ENCODE results near the gene CYB5R4.
A peak's percentile ranks its signal among the peaks of the same experiment; 100 is the strongest.

Gene CYB5R4, protein sequence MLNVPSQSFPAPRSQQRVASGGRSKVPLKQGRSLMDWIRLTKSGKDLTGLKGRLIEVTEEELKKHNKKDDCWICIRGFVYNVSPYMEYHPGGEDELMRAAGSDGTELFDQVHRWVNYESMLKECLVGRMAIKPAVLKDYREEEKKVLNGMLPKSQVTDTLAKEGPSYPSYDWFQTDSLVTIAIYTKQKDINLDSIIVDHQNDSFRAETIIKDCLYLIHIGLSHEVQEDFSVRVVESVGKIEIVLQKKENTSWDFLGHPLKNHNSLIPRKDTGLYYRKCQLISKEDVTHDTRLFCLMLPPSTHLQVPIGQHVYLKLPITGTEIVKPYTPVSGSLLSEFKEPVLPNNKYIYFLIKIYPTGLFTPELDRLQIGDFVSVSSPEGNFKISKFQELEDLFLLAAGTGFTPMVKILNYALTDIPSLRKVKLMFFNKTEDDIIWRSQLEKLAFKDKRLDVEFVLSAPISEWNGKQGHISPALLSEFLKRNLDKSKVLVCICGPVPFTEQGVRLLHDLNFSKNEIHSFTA

DNA sequence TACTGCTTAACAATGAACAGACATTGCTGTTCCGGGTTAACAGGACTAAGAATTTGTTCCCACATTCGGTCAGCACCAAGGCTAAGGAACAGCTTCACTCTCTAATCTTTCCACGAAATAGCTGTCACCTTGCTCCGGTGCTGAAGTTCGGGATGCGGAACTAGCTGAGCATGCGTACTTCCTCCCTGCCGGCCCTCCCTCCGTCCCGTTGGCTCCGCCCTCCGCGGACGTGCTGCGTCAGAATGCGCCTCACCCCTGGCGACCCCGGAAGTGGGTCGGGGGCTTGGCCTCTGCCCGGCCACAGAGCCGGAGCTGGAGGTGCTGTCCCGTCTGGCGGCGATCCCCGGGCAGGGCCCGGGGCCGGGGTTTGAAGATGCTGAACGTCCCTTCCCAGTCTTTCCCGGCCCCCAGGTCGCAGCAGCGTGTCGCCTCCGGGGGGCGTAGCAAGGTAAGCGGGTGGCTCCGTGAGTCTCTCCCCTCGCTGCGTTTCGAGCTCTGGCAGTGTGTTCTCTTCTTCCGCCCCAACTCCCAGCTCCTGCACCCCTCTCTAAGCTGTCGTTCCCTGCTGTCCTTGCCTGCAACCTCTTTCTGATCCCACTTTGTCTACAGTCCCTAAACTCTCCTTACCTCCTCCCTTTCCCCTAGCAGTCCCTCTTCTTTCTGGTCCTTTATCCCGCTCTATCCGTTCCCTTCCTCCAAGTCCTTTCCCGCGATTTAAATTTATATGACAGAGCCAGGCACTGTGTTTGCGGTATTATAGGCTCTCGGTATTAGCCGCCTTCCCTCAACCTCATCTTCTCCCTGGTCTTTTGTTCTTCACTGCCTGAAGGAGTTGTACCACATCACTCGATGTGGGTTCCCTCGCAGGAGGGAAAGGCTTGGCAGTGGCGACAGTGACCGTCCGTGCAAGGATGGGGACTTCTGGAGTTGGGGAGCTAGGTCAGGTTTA, at the start of gene CYB5R4:
TSS of gene CYB5R4 (plus strand) at position 280 of the 949 bp plus-strand sequence. CDS start at position 374, 94 bp downstream.
- peak; percentile 94 for DNase-seq

DNA sequence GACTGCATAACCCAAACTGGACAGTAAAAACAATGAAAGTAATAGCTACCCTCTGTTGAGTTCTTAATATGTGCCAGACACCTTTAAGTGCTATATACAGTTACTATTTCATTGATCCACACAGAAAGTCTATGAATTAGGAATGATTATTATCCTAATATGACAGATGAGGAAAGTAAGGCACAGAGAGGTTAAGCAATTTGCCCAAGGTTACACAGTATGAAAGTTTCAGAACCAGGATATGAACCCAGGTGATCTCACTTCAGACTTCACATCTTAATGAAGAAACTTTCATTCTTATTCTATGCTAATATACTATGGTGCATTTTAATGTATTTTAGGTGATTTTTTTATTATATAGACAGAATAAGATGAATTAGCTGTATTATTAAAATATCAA, 46.9 kb upstream of the CYB5R4 start:
- DNase-seq = no peak

DNA sequence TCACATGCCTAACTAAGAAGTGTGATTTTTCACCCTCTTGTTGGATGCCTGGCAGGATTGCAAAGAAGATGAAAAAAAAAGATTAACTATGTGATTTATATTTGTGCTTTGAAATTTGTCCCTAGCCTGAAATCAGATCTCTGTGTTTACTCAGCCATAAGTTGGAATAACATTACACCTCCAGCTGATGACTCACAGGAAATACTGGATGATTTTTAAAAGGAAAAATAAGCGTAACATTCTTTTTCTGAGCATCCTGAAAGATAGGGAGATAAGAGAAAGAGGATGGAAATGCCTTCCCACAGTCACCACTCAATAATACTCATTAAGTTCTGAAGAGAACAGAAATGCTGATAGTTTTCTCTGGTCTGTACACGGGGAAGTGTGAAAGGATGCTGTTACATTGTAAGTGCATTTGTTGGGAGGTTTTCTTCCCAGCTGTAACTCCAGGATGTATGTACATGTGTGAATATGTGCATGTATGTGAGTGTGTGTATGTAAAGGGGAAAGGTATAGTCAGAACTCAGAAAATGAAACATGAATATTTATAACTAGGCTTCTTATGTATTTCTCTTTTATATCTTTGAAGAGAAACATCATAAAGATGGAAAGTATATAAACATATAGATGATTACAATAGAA, 43.7 kb upstream of the CYB5R4 start:
- no peak for DNase-seq

DNA sequence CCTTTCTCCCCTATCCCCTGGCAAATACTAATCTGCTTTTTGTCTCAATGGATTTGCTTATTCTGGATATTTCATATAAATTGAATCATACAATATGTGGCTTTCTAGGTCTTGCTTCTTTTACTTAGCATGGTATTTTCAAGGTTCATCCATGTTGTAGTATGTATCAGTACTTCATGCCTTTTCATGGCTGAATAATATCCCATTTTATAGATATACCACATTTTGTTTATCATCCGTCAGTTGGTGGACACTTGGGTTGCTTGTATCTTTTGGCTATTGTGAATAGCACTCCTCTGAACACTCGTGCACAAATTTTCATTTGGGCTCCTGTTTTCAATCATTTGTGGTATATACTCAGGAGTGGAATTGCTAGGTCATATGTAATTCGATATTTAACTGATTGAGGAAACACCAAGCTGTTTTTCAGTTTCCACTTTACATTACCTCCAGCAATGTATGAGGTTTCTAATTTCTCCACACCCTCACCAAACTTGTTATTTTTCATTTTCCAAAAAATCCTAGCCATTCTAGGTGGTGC, 36.8 kb upstream of the CYB5R4 start:
- DNase-seq = no peak

DNA sequence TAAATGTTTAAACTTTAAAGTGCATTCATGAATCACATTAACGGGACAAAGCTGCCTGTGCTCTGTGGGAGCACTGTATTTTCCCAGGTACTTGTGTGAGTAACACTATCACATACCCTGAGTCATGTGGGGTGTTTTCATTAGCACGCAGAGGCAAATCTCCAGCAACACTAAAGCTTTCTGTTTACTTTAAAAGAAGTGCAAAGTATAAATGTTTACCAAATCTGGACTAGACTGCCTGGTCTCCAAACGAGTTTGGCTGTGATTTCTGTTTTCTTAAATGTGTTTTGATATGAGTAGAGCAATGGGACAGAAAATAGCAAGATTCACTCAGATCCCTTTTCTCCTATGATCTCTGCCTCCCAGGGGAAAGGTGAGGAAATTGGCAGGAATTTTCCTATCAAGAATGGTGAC, 35.1 kb upstream of the CYB5R4 start:
- no peak for DNase-seq

DNA sequence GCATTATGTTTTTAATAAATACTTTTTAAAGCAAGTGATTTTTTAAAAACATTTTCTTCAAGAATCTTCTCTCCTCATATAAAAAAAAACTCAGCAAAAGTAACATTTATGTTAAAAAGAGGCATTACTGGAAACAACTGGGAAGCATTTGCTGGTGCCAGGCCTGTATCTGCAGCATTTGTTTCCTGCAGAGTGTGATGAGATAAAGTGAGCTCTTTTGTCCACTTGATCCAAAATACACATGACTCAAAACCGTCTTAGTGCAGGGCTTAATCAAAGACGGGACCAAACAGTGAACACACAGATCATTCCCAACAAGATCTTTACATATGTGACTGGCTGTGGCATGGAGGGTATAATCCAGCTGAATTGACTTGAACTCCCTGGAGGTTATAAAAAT, 34.7 kb upstream of the CYB5R4 start:
- no peak for DNase-seq

DNA sequence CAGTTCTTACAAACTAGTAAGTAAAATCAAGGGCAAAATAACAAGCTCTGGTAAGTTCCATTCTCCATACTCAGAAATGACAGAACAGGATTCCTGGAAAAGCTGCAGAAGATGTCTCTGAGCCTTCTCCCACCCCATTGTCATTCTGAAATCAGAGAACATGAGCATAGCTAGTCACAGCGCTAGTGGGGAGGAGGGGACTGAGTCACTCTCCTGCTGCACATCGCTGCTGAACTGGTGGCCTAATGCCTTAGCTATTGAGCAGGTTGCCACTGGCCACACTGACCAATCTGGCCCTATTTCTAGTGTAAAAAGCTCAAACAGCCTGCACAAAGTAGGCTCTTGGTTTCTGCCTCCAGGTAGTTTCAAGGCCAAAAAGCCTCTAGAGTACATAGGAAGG, 32.4 kb upstream of the CYB5R4 start:
- DNase-seq = no peak

DNA sequence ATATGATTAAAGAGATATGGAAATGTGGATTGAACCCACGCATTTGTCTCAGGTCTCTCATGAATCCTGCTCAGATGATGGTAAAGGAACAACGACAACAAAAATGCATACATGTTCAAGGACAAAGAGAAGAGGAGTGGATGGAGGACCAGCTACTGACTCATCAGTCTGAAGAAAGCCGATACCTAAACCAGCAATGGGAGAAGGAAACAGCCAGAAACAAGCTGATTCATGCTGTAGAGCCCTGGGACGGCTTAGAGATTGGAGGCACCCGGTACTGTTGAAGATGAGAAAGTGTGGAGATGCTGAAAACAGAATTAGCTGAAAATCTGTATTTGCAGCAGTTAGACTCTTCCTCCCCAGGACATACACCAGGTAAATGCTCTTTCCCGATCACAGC, 20.8 kb upstream of the CYB5R4 start:
- no peak for DNase-seq

DNA sequence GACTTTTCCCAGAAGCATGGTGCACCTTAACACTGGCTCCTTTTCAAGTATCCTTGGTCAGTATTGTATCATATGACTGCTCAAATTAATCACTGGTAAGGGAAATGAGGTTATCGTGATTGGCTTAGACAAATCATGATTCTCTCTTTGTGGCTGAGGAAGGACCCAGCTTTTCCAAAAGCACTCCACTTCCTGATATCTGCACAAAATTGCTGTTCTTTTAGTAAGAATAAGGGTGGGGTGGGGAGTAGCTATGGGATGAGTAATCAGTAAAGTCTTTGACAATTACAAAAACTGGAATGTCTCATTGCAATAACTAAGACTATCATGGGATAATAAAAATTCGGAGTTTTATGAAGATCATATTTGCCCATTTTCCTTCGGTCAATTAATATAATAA, 15.3 kb upstream of the CYB5R4 start:
- DNase-seq = no peak

DNA sequence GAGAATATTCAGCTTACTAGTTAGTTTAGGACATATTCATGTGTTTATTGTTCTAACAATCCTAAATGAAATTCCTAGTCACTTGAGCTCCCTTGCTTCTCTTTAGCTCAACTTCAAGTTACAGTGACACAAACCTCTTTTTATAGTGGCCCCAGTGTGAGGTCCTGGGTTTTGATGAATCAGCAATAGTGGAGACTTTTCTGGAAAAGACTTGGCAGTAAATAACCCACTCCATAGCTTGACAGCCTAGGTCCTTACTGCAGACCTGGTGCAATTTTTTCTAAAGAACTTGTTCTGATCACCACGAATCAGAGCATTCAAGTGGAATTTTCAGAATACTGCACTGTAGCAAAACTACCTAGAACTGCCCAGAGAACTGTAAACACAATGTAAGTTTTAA, 13.2 kb upstream of the CYB5R4 start:
- no peak for DNase-seq

DNA sequence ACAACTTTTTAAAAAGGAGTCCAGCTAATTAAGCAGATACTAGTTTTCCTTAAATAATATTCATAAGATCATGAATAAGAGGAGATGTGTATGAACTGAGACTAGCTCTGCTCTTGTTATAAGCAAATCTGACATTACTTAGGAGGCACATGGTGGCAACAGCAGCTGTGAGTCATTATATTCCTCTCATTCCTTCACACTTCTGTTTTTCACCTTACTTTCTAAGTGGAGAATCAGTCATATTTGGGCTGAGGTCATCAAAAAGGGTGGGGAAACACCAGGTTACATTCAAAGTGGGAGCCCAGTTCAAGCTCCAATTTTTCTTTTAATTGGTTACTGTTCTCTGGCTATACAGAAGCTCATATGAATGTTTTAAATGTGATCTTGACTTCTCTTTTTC, 12.3 kb upstream of the CYB5R4 start:
- no peak for DNase-seq

DNA sequence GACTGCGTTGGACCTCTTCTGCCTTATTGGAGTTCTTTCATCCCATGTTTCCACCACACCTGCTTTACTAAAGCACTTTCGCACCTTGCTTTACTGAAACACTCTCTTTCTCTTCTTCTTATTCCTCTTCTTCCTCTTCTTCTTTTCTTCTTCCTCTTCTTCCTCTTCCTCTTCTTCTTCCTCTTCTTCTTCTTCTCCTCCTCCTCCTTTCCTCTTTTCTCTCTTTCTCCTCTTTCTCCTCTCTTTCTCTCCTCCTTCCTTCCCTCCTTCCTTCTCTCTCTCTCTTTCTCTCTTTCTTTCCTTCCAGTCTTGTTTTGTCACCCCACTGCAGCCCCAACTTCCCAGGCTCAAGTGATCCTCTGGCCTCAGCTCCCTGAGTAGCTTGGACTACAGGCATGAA, 10.4 kb upstream of the CYB5R4 start:
- no peak for DNase-seq

DNA sequence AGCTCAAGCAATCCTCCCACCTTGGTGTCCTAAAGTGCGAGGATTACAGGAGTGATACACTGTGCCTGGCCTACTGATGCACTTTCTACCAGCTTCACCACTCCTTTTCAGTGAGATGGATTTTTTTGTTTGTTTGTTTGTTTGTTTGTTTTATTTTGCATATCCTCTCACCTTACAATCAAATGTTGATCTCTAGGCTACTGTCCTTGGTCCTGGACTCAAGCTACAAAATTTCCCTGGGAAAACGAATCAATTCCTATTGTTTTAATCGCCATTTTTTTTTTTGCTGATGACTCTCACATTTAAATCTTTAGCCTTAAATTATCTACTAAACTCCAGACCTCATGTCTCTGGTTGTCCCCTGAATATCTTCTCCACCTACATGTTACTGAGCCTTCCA, 9.9 kb upstream of the CYB5R4 start:
- no peak for DNase-seq

DNA sequence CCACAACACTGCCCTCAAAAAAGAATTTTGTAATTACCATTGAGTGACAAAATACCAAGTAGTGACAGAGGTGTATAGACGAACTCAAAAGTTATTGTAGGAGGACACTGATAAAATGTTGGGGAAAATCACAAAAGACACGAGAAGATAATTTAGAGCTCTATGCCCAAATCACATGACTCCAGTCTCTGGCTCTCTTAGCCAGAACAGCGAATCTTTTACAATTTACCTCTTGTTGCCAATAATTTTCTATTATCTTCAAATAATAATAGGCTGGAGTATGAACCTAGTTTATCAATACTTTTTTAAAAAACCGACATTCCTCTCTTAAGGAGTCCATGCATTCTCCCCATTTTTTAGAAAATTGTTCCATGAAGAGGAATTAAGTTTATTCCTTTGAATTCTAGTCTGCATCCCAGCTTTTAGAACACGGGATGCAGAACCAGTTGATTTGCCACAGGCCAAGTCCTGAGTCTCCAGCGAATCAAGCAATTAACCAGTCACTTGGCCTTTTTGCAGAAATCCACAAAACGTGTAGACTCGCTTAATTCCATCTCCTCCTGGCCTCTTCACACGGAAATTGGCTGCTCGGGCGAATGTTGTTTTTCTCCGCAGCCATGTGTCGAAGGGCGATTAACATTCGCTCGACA, 6.8 kb upstream of the CYB5R4 start:
- DNase-seq = no peak

DNA sequence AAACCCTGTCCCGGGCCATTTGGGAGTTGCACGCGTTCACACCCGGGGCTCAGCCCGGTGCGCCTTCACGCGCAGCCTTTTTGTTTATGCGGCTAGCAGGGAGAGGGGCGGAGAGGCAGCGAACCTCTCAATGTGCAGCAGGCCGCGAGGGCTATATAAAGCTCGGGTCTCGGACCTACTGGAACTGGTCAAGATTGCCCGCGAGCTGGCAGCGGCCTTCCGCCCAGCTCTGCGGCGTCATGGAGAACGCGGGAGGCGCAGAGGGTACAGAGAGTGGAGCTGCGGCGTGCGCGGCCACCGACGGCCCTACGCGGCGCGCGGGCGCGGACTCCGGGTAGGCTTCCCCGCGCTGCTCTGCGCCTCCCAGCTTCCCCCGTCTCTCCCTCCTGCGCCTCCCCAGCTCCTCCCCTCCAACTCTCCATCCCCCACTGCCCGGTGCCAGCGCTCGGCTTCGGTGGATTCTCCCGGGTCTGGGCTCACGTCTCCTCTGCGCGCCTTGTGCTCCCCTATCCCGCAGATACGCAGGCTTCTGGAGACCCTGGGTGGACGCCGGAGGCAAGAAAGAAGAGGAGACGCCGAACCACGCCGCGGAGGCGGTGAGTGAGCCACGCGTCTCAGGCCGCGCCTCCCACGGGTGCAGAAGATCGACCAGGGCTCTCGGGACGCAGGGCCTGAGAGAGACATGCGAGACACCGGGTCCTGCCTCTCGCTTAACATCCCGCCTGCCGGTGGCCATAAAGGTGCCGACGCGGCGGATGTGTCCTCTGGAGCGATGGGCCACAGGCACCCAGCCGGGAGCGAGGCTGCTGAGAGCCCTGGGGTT, 6.1 kb upstream of the CYB5R4 start, which contains the start of gene RIPPLY2:
TSS of gene RIPPLY2 (plus strand) at position 183 of the 823 bp plus-strand sequence. CDS start at position 240, 57 bp downstream.
- DNase-seq = no peak

DNA sequence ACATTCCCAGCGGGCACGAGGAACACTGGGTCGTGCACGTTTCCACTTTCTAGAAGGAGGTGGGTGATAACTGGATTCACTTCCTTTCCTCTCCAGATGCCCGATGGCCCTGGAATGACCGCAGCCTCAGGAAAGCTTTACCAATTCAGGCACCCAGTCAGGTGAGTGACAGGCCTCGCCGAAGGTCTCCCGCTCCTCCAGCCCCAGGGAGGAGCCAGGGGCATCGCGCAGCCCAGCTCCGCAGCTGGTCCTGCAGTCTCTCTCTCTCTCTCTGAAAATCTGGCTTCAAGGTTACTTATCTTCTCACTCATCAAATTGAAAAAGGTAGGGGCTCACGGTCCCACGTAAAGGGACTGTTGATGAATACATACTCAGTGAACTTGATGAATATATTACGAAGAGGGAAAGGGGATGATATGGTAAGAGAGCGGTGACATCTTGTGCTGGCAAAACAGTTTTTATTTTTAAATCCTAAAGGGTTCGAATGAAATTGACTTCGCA, 5.4 kb upstream of the CYB5R4 start:
- DNase-seq = no peak

DNA sequence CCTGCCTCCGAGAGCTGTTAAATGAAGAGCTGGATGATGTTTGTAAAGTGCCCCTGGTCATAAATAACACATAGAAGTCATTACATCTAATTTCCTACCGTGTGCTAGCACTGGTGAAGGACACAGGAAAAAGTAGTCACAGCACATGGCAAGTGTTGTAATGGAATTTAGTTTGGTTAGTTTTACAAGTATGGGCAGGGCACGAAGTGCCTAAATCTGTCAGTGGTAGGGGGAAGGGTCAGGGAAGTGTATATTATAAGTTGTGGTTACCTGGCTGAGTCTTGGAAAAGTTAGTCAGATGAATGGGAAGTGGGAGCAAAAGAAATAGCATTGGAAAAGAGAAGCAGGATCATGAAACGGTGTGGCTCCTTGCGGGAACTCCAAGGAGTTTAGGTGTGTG, 4.7 kb upstream of the CYB5R4 start:
- DNase-seq = no peak

DNA sequence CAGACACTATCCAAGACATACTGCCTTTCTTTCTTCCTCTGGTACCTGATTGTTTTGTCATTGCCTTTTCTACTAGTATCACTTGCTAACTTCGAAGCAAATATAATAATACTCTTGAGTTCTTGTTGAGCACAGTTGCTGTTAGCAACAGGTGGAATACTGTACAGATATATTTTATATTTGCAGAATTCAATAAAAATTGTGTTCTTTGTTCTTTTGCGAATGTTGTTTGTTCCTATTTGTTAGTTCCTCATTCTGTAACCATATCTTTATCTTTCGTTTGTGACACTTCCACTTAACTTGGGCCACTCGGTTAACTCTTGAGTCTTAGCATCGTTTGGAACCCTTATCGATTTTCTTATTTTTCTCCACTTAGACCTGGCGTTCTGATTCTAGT, 868 bp downstream of the CYB5R4 start:
- DNase-seq = no peak

DNA sequence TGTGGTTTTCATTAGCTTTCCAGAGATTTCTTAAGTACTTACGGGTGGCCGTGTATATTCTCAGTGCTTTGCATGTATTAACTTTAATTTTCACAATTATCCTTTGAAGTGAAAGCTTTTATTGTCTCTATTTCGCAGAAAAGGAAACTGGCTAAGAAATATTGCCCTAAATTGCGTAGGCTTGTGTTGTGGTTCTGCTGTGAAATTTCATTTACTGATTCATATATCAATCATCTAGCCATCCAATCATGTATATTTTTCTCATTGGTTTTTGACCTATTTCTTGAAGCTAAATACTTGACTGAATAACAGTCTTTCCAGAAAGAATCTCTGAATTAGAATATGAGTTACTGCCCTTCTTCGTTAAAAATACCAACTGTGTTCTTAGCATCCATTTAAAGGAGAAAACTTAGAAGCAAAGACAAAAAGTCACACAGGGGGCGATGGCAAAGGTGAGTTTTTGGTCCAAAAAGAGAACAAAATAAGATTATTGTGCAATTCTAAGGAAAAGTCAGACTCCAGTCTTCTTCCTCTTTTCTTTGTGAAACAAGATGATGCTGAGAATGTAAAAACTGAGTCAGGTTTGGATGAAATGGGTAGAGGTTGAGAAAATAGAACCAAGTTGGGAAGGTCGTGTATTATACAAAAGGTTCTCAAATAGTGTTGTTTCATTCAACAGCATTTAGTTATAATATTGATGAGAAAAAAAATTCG, 1.4 kb downstream of the CYB5R4 start:
- no peak for DNase-seq

DNA sequence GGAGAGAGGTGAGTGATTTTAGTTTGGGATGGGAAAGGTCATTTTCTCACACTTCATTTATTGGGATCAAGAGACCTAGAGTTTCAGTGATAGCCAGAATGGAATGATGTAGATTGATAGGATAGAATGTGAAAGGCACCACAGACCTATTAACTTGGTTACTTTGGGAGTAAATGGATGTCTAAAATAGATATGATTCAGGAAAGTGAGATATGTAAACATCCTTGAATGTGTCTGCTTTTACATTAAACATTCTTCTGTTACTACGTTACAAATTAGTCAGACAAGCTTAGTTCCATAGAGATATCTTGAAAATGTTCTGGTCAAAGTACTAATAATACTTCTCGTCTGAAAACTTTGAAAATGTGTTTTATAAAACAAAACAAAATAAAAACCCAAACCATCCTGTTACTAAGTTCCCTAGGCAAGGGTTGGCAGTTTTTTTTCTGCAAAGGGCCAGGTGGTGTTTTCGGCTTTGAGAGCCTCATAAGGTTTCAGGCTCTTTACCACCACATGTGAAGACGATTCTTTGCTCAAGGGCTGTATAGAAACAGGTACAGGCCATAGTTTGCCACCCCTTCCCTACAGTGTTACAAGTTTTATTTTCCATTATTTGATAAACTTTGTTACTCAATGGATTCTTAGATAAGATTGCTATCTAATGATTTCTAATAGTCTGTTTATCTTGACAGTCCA, 3.4 kb downstream of the CYB5R4 start:
- no peak for DNase-seq

Data from CD4-positive, alpha-beta T cell treated with Interleukin-21 for 1 hour (primary cell).